ENCODE data around the gene KRTDAP. TPM values are rescaled to one million over a fixed set of nuclear protein-coding genes. Genes with fewer than 3 reads are reported as not detected.

Gene KRTDAP
- total and polyA plus RNA-seq, 2 donors (not counting 3 experiments of a cell fraction or from before 2014, with no cell fraction given), result not detected

GRCh38 chr19:35501684-35502083 lies 11.4 kb upstream of the KRTDAP start:
- FAIRE-seq, result no peak
- CTCF ChIA-PET, result interaction anchor here (1.2 kb wide), 1 partner anchor 9 kb away, joined by 4 read pairs; no protein-coding TSS in a partner anchor

GRCh38 chr19:35500611-35501010 lies 10.3 kb upstream of the KRTDAP start:
- dilution Hi-C loops (cut with MboI; ENCODE audit: extremely low pct_ligation_motif_present, low sequenced_read_pairs) (no loop called here), intact Hi-C loops (cut with micrococcal nuclease) (no loop called here)
- no peaks in the 10 kb centered on the region for H3K36me3 ChIP-seq (ENCODE audit: control insufficient read depth in 2 of 2, extremely low read depth in 1 of 2, insufficient read depth in 2 of 2, low read length in 2 of 2)
- no peak for TF ChIP-seq MAX (IDR thresholded peaks at IDR 0.05; ENCODE audit: insufficient read depth, insufficient read length)
- no peak for TF ChIP-seq CTCF (IDR thresholded peaks at IDR 0.05; ENCODE audit: extremely low read depth in 1 of 2, insufficient read depth in 1 of 2, low read depth in 1 of 2, low read length in 2 of 2)
- TF ChIP-seq GATA2 (IDR thresholded peaks at IDR 0.05; ENCODE audit: insufficient read depth, insufficient read length, low read depth, low read length), result no peak
- TF ChIP-seq POLR2A (IDR thresholded peaks at IDR 0.05; ENCODE audit: low read depth, low read length), result no peak
- TF ChIP-seq JUN (IDR thresholded peaks at IDR 0.05; ENCODE audit: borderline replicate concordance, insufficient read depth, insufficient read length, low read depth), result no peak
- TF ChIP-seq MYC (IDR thresholded peaks at IDR 0.05; ENCODE audit: low read depth, low read length), result no peak
- TF ChIP-seq EZH2 (IDR thresholded peaks at IDR 0.05; ENCODE audit: borderline replicate concordance, low read depth, low read length, severe bottlenecking), result no peak
- no peak for TF ChIP-seq FOS (IDR thresholded peaks at IDR 0.05; ENCODE audit: borderline replicate concordance, insufficient read depth, low read length)
- TF ChIP-seq POLR2AphosphoS5 (IDR thresholded peaks at IDR 0.05; ENCODE audit: insufficient read depth, low read depth, low read length), result no peak
- no peak overlapping the region for H3K27ac ChIP-seq (ENCODE audit: insufficient read depth, low read depth, low read length)
- H3K79me2 ChIP-seq (ENCODE audit: control insufficient read depth, insufficient read depth, low read length), result no peaks in the 10 kb centered on the region
- no peak overlapping the region for H3K4me2 ChIP-seq (ENCODE audit: insufficient read depth, low read length)
- no peaks in the 10 kb centered on the region for H3K9me1 ChIP-seq (replicated peaks; ENCODE audit: control insufficient read depth, extremely low read depth, insufficient read depth, low read length)
- H3K4me1 ChIP-seq (ENCODE audit: control insufficient read depth, extremely low read depth, insufficient read depth, low read length), result no peaks in the 10 kb centered on the region
- CTCF ChIA-PET, result interaction anchor here (1.2 kb wide), 1 partner anchor 10 kb away, joined by 4 read pairs; no protein-coding TSS in a partner anchor
- no TSS peak for BruUV-seq (replicated peaks)
- DNase-seq (ENCODE audit: low read depth, low spot score), result no peak
- H3K4me3 ChIP-seq (replicated peaks in 1 of 3; ENCODE audit: insufficient read depth in 1 of 3, low read depth in 1 of 3, low read length in 3 of 3), result no peak overlapping the region
- H3K27me3 ChIP-seq (ENCODE audit: control insufficient read depth in 2 of 2, insufficient read depth in 2 of 2, low read length in 2 of 2), result no peaks in the 10 kb centered on the region
- FAIRE-seq, result no peak
- no peak overlapping the region for H3K9ac ChIP-seq (replicated peaks; ENCODE audit: extremely low read depth, insufficient read depth, low read length)
- POLR2A ChIA-PET, result no interaction called here
- no peaks in the 10 kb centered on the region for H3K9me3 ChIP-seq (replicated peaks; ENCODE audit: control insufficient read depth, insufficient read depth, low read length)
- no peaks in the 10 kb centered on the region for H4K20me1 ChIP-seq (replicated peaks; ENCODE audit: control insufficient read depth, extremely low read depth, insufficient read depth, low read length)
- no peak overlapping the region for H2AFZ ChIP-seq (ENCODE audit: low read depth, low read length)

More at GRCh38 chr19:35501684-35502083, 11.4 kb upstream of the KRTDAP start:
- no peak overlapping the region for H3K4me2 ChIP-seq (ENCODE audit: insufficient read depth, low read length)
- H3K4me1 ChIP-seq (ENCODE audit: control insufficient read depth, extremely low read depth, insufficient read depth, low read length), result no peaks in the 10 kb centered on the region
- no peaks in the 10 kb centered on the region for H4K20me1 ChIP-seq (replicated peaks; ENCODE audit: control insufficient read depth, extremely low read depth, insufficient read depth, low read length)
- POLR2A ChIA-PET, result no interaction called here
- H3K27ac ChIP-seq (ENCODE audit: insufficient read depth, low read depth, low read length), result no peak overlapping the region
- no peak for TF ChIP-seq MYC (IDR thresholded peaks at IDR 0.05; ENCODE audit: low read depth, low read length)
- TF ChIP-seq JUN (IDR thresholded peaks at IDR 0.05; ENCODE audit: borderline replicate concordance, insufficient read depth, insufficient read length, low read depth), result no peak
- TF ChIP-seq POLR2AphosphoS5 (IDR thresholded peaks at IDR 0.05; ENCODE audit: insufficient read depth, low read depth, low read length), result no peak
- TF ChIP-seq MAX (IDR thresholded peaks at IDR 0.05; ENCODE audit: insufficient read depth, insufficient read length), result no peak
- no peak for TF ChIP-seq EZH2 (IDR thresholded peaks at IDR 0.05; ENCODE audit: borderline replicate concordance, low read depth, low read length, severe bottlenecking)
- no peak for TF ChIP-seq FOS (IDR thresholded peaks at IDR 0.05; ENCODE audit: borderline replicate concordance, insufficient read depth, low read length)
- no peak for TF ChIP-seq GATA2 (IDR thresholded peaks at IDR 0.05; ENCODE audit: insufficient read depth, insufficient read length, low read depth, low read length)
- no peak for TF ChIP-seq POLR2A (IDR thresholded peaks at IDR 0.05; ENCODE audit: low read depth, low read length)
- dilution Hi-C loops (cut with MboI; ENCODE audit: extremely low pct_ligation_motif_present, low sequenced_read_pairs) (no loop called here), intact Hi-C loops (cut with micrococcal nuclease) (no loop called here)
- no peak overlapping the region for H3K9ac ChIP-seq (replicated peaks; ENCODE audit: extremely low read depth, insufficient read depth, low read length)
- BruUV-seq (replicated peaks), result no TSS peak
- H3K79me2 ChIP-seq (ENCODE audit: control insufficient read depth, insufficient read depth, low read length), result no peaks in the 10 kb centered on the region
- H3K4me3 ChIP-seq (replicated peaks in 1 of 3; ENCODE audit: insufficient read depth in 1 of 3, low read depth in 1 of 3, low read length in 3 of 3), result no peak overlapping the region
- no peaks in the 10 kb centered on the region for H3K9me3 ChIP-seq (replicated peaks; ENCODE audit: control insufficient read depth, insufficient read depth, low read length)
- no peaks in the 10 kb centered on the region for H3K36me3 ChIP-seq (ENCODE audit: control insufficient read depth in 2 of 2, extremely low read depth in 1 of 2, insufficient read depth in 2 of 2, low read length in 2 of 2)
- no peaks in the 10 kb centered on the region for H3K9me1 ChIP-seq (replicated peaks; ENCODE audit: control insufficient read depth, extremely low read depth, insufficient read depth, low read length)
- no peak overlapping the region for H2AFZ ChIP-seq (ENCODE audit: low read depth, low read length)
- H3K27me3 ChIP-seq (ENCODE audit: control insufficient read depth in 2 of 2, insufficient read depth in 2 of 2, low read length in 2 of 2), result no peaks in the 10 kb centered on the region
- no peak for DNase-seq (ENCODE audit: low read depth, low spot score)
